Loucy (cell line): Measurements from ENCODE around the gene ETFA.

Source experiments
- H2AFZ ChIP-seq: fragments of 200-600 bp; sonication (generic); 2 replicates; pipeline ENCODE4 v1.6.0; 2016; ENCODE audit warnings: antibody characterized with exemption, mild to moderate bottlenecking, low read length, moderate library complexity
- H3F3A ChIP-seq: fragments of 200-600 bp; 2 replicates; pipeline ENCODE4 v1.6.0; 2016; ENCODE audit warnings: antibody characterized with exemption, low read depth, mild to moderate bottlenecking
- H3K27me3 ChIP-seq: fragments of 200-600 bp; sonication (generic); 2 replicates; pipeline ENCODE4 v1.6.1; 2014; ENCODE audit warnings: low read length, mild to moderate bottlenecking; ENCODE audit not compliant: insufficient read depth, poor library complexity, severe bottlenecking
- H3K36me3 ChIP-seq: fragments of 200-600 bp; sonication (generic); 2 replicates; pipeline ENCODE4 v1.6.1; 2016; ENCODE audit warnings: low read length; ENCODE audit not compliant: insufficient read depth
- H3K4me1 ChIP-seq: fragments of 200-600 bp; sonication (generic); 2 replicates; pipeline ENCODE4 v1.5.1; 2014; ENCODE audit warnings: low read length, mild to moderate bottlenecking; ENCODE audit not compliant: insufficient read depth, poor library complexity, severe bottlenecking
- H3K4me2 ChIP-seq: fragments of 200-600 bp; sonication (generic); 2 replicates; pipeline ENCODE4 v1.6.0; 2014; ENCODE audit warnings: antibody characterized with exemption, low read length, low read depth, mild to moderate bottlenecking; ENCODE audit not compliant: poor library complexity, severe bottlenecking
- H3K4me3 ChIP-seq: fragments of 200-600 bp; sonication (generic); 2 replicates; pipeline ENCODE4 v1.5.1; 2014; ENCODE audit warnings: low read length, mild to moderate bottlenecking, mixed read lengths; ENCODE audit not compliant: poor library complexity, severe bottlenecking
- H3K79me2 ChIP-seq: fragments of 200-600 bp; sonication (generic); 2 replicates; pipeline ENCODE4 v1.6.1; 2014; ENCODE audit warnings: low read length; ENCODE audit not compliant: insufficient read depth
- H3K9ac ChIP-seq: fragments of 200-600 bp; sonication (generic); 2 replicates; pipeline ENCODE4 v1.6.0; 2014; ENCODE audit warnings: mild to moderate bottlenecking, low read depth, low read length, moderate library complexity; ENCODE audit not compliant: poor library complexity, severe bottlenecking
- H3K9me2 ChIP-seq: fragments of 200-600 bp; sonication (generic); replicated peaks from 2 replicates; pipeline ENCODE4 v1.6.1; 2016; ENCODE audit warnings: low read depth, low read length, mixed read lengths
- H3K9me3 ChIP-seq: fragments of 200-600 bp; sonication (generic); 2 replicates; pipeline ENCODE4 v1.6.1; 2014; ENCODE audit warnings: mild to moderate bottlenecking, antibody characterized with exemption, low read length, low read depth; ENCODE audit not compliant: insufficient read depth
- H4K20me1 ChIP-seq: fragments of 200-600 bp; sonication (generic); 2 replicates; pipeline ENCODE4 v1.6.0; 2014; ENCODE audit warnings: antibody characterized with exemption, low read length, mild to moderate bottlenecking; ENCODE audit not compliant: insufficient read depth, poor library complexity, severe bottlenecking
- EZH2phosphoT487 ChIP-seq: fragments of 200-600 bp; IDR thresholded peaks from 2 replicates; pipeline ENCODE4 v1.6.1; 2018; ENCODE audit warnings: antibody characterized with exemption, mild to moderate bottlenecking, moderate library complexity, borderline replicate concordance
- TF ChIP-seq, protein P1 (sequence below): fragments of 200-600 bp; sonication (generic); conservative IDR thresholded peaks from 2 replicates; pipeline ENCODE4 v1.5.1; 2014; ENCODE audit warnings: mild to moderate bottlenecking, antibody characterized with exemption, low read length

The ETFA gene

DNA sequence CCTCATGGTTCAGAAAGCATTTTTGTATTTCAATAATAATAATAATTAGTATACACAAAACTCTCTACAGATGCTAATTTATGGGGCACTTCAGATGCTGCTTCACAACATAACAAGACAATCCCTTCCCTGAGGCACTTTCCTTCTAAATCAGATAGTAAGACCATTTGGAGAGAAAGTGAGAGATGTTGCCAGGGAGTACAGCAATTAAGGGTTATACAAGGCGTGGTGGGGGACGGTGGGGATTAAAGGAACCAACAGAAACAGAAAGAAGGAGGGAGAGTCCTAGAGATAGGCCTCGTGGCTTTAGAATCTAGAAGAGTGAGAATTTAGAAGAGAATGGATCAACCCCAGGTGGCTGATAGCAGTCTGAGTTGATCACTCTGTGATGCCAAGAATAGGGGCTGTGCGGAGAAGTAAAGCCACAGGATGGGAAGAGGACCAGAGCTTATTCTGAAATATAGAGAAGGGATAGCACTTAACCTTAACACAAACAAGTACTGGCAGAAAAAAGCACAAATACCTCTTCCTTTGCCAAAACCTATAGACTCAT lies 76.9 kb downstream of the ETFA start:
- Histone ChIP-seq H3K79me2 (no peaks in the 10 kb centered on the region), H3K4me2 (no peak overlapping the region), H3K9ac (no peak overlapping the region), H3F3A (no peaks in the 10 kb centered on the region), H3K4me1 (no peaks in the 10 kb centered on the region), H3K9me2 (no peaks in the 10 kb centered on the region), H3K9me3 (no peaks in the 10 kb centered on the region), H2AFZ (no peak overlapping the region), H3K27me3 (no peaks in the 10 kb centered on the region), H3K4me3 (no peak overlapping the region), H3K36me3 (peaks cover 11% of the 10 kb centered on the region), H4K20me1 (no peaks in the 10 kb centered on the region)
- TF ChIP-seq, protein P1, sequence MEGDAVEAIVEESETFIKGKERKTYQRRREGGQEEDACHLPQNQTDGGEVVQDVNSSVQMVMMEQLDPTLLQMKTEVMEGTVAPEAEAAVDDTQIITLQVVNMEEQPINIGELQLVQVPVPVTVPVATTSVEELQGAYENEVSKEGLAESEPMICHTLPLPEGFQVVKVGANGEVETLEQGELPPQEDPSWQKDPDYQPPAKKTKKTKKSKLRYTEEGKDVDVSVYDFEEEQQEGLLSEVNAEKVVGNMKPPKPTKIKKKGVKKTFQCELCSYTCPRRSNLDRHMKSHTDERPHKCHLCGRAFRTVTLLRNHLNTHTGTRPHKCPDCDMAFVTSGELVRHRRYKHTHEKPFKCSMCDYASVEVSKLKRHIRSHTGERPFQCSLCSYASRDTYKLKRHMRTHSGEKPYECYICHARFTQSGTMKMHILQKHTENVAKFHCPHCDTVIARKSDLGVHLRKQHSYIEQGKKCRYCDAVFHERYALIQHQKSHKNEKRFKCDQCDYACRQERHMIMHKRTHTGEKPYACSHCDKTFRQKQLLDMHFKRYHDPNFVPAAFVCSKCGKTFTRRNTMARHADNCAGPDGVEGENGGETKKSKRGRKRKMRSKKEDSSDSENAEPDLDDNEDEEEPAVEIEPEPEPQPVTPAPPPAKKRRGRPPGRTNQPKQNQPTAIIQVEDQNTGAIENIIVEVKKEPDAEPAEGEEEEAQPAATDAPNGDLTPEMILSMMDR = no peak
- no peak for TF ChIP-seq EZH2phosphoT487

- H4K20me1 ChIP-seq = no peaks in the 10 kb centered on the region
- H2AFZ ChIP-seq = no peak overlapping the region
- H3K9me3 ChIP-seq = no peaks in the 10 kb centered on the region
- no peak overlapping the region for H3K9ac ChIP-seq
- no peaks in the 10 kb centered on the region for H3K9me2 ChIP-seq
- no peaks in the 10 kb centered on the region for H3K79me2 ChIP-seq
- H3K27me3 ChIP-seq = no peaks in the 10 kb centered on the region
- peaks cover 11% of the 10 kb centered on the region for H3K36me3 ChIP-seq
- no peak overlapping the region for H3K4me3 ChIP-seq
- no peak overlapping the region for H3K4me2 ChIP-seq
- no peaks in the 10 kb centered on the region for H3F3A ChIP-seq
- TF ChIP-seq, protein P1 = no peak
- no peak for TF ChIP-seq EZH2phosphoT487
- H3K4me1 ChIP-seq = no peaks in the 10 kb centered on the region
Measured at GRCh38 chr15:76233921-76234320, 77.3 kb downstream of the ETFA start.

DNA sequence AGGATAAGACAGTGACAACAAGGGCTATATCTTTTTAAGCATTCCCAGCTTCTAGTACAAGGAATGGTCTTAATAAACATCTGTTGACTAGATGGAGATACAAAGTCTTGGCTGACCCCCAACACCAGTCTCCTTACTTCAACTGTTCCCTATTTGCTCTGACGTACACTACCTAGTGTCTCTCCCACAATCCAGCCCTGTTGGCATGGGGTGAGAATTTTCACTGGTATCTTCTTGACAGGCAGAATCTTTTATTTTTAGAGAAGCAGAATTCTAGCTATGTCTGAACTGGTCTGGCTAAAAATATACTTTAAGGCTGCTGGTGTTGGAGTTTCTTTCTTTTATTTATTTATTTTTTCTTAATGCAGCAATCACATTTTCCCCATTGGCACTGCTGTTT lies 82.0 kb downstream of the ETFA start:
- no peak overlapping the region for H3K4me3 ChIP-seq
- H4K20me1 ChIP-seq = no peaks in the 10 kb centered on the region
- no peak overlapping the region for H3K4me2 ChIP-seq
- H3K4me1 ChIP-seq = no peaks in the 10 kb centered on the region
- no peak overlapping the region for H2AFZ ChIP-seq
- TF ChIP-seq EZH2phosphoT487 = no peak
- TF ChIP-seq, protein P1 = no peak
- H3K9me2 ChIP-seq = no peaks in the 10 kb centered on the region
- H3K9me3 ChIP-seq = no peaks in the 10 kb centered on the region
- no peaks in the 10 kb centered on the region for H3K27me3 ChIP-seq
- H3K9ac ChIP-seq = no peak overlapping the region
- H3K36me3 ChIP-seq = peaks cover 35% of the 10 kb centered on the region
- H3K79me2 ChIP-seq = no peaks in the 10 kb centered on the region
- H3F3A ChIP-seq = no peaks in the 10 kb centered on the region
